GM18951 (cell line): Measurements from ENCODE around the gene HIF3A.

Source experiments
- POLR2A ChIP-seq: IDR thresholded peaks from 4 replicates; pipeline ENCODE4 v1.6.1; 2011; ENCODE audit warnings: mild to moderate bottlenecking; ENCODE audit not compliant: insufficient read length, insufficient read depth; ENCODE audit errors: extremely low read depth
- in situ Hi-C: fragments of 300-500 bp; cut with MboI; formaldehyde crosslinking; loops from one replicate; pipeline ENCODE4 v1.12.0; 2022; ENCODE audit warnings: low sequenced_read_pairs, mixed read lengths, inconsistent platforms; ENCODE audit not compliant: unreplicated experiment

HIF3A gene

GRCh38 chr19:46383171-46383815 is 86.5 kb downstream of the HIF3A start:
- in situ Hi-C loops: no loop called here
- no peak for TF ChIP-seq POLR2A

- no peak for TF ChIP-seq POLR2A
These were observed 87.0 kb downstream of the HIF3A start for GRCh38 chr19:46383846-46384245.

GRCh38 chr19:46384396-46384795 is 87.6 kb downstream of the HIF3A start:
- in situ Hi-C loops: no loop called here
- TF ChIP-seq POLR2A: no peak

More at GRCh38 chr19:46383846-46384245, 87.0 kb downstream of the HIF3A start:
- in situ Hi-C loops: no loop called here

GRCh38 chr19:46385636-46386035 is 88.8 kb downstream of the HIF3A start:
- TF ChIP-seq POLR2A: no peak
- in situ Hi-C loops: no loop called here

- in situ Hi-C loops: no loop called here
- no peak for TF ChIP-seq POLR2A
These were observed 89.3 kb downstream of the HIF3A start for GRCh38 chr19:46386151-46386550.

- TF ChIP-seq POLR2A: no peak
- in situ Hi-C loops: no loop called here
These were observed 90.3 kb downstream of the HIF3A start for GRCh38 chr19:46386996-46387712.

GRCh38 chr19:46387713-46388130 is 90.9 kb downstream of the HIF3A start:
- in situ Hi-C loops: no loop called here
- TF ChIP-seq POLR2A: no peak

GRCh38 chr19:46388311-46389095 is 91.7 kb downstream of the HIF3A start:
- TF ChIP-seq POLR2A: no peak
- in situ Hi-C loops: no loop called here

GRCh38 chr19:46390121-46390858 is 93.4 kb downstream of the HIF3A start:
- in situ Hi-C loops: no loop called here
- no peak for TF ChIP-seq POLR2A

GRCh38 chr19:46390866-46391265 is 94.0 kb downstream of the HIF3A start:
- TF ChIP-seq POLR2A: no peak
- in situ Hi-C loops: no loop called here

GRCh38 chr19:46391296-46392251 is 94.7 kb downstream of the HIF3A start:
- in situ Hi-C loops: no loop called here
- TF ChIP-seq POLR2A: no peak

GRCh38 chr19:46392252-46392801 is 95.5 kb downstream of the HIF3A start:
- TF ChIP-seq POLR2A: no peak
- in situ Hi-C loops: no loop called here
